AG10803 (cell line): Measurements from ENCODE around the gene SLC12A4.
A peak's percentile ranks its signal among the peaks of the same experiment; 100 is the strongest.

Experiments
- DNase-seq: peaks from one replicate; pipeline ENCODE4 v3.0.0; 2010; ENCODE audit warnings: low read depth
- H3K4me3 ChIP-seq: 2 replicates; pipeline ENCODE4 v1.5.1; 2011; ENCODE audit warnings: mild to moderate bottlenecking, low read length, control low read depth
- CTCF ChIP-seq: conservative IDR thresholded peaks from 2 replicates; pipeline ENCODE4 v1.5.1; 2011; ENCODE audit warnings: mild to moderate bottlenecking, low read length, control low read depth, inconsistent platforms

SLC12A4 gene

GRCh38 chr16:67897231-67897630 lies 71.2 kb downstream of the SLC12A4 start:
- DNase-seq: peak; percentile 51
- no peak overlapping the region for H3K4me3 ChIP-seq
- TF ChIP-seq CTCF: no peak

GRCh38 chr16:67893743-67894399 lies 74.6 kb downstream of the SLC12A4 start:
- peak overlapping the region; percentile 92 for H3K4me3 ChIP-seq
- no peak for TF ChIP-seq CTCF
- peak; percentile 9 for DNase-seq
